GM20000 (cell line): Measurements from ENCODE around the gene ZC3H8.

Experiments used
- DNase-seq: peaks from one replicate; pipeline ENCODE4 v3.0.0; 2012; ENCODE audit warnings: low spot score
- CTCF ChIP-seq: IDR thresholded peaks from 2 replicates; pipeline ENCODE4 v1.5.1; 2012; ENCODE audit warnings: mild to moderate bottlenecking, control low read depth; ENCODE audit errors: extremely low read depth, missing control alignments

The ZC3H8 gene

DNA sequence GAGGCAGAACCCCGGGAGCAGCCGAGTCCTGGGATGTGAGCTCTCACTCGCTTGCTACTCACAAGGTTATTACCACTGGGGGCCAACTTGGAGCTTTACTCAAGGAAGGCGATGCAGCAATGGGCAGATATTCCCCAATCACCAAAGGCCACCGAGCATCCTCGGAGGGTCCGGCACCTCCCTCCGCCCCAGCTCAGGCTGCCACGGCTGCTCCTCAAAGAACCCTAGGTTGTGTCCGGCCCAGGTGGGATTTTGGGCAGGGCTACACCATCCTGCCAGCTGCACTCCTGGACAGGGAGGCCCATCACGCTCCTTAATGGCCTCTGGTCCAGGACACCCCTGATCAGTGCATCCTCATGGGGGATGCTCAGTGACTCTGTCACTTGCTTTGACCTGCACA, 91.9 kb downstream of the ZC3H8 start:
- no peak for TF ChIP-seq CTCF
- no peak for DNase-seq

DNA sequence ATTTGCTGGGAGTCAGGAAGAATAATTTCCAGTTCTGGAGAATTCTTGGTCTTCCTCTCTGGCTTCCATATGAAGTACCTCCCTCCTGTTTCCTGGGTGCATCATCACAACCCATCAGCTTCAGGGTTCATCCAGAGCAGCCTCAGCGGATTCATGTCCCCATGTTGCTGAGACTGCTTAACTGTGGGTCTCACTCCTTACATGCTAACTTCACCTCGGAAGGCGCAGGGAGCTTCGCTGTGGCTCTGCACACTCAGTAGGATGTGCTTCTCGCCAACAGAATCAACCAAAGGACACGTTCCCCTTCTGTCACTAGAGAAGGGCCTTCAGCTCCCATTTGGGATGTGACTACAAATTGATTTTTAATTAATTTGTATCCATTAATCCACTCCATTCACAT, 92.5 kb downstream of the ZC3H8 start:
- no peak for DNase-seq
- no peak for TF ChIP-seq CTCF
